Lung (tissue), 12 donors: ENCODE measurements around the gene LRRC47. TPM values are rescaled to one million over a fixed set of nuclear protein-coding genes. Genes with fewer than 3 reads are reported as not detected.
A peak's percentile ranks its signal among the peaks of the same experiment; 100 is the strongest.

Experiments used
- ATAC-seq: fragments of 200-7000 bp; cut with Tn5 transposase; one replicate; pipeline ENCODE4 v1.9.1; 2020; ENCODE audit warnings: moderate number of reproducible peaks; ENCODE audit not compliant: insufficient read depth, low FRiP score
- DNase-seq, 3 donors: peaks; one replicate each; pipeline ENCODE4 v3.0.0-alpha.2; 2013 to 2017
- H3K27ac ChIP-seq, 2 donors: one replicate each; pipeline ENCODE4 v1.5.1; 2013; ENCODE audit warnings: mild to moderate bottlenecking in 2 of 2, moderate library complexity in 2 of 2, control low read depth in 1 of 2, inconsistent platforms in 1 of 2, low read depth in 1 of 2, low read length in 1 of 2
- H3K27me3 ChIP-seq, 3 donors: one replicate each; pipeline ENCODE4 v1.5.1; 2013; ENCODE audit warnings: low read length in 2 of 3; ENCODE audit not compliant: control insufficient read depth in 3 of 3, insufficient read depth in 3 of 3
- H3K36me3 ChIP-seq, 4 donors: one replicate each; pipeline ENCODE4 v1.5.1; 2013; ENCODE audit warnings: low read length in 4 of 4, mild to moderate bottlenecking in 1 of 4, moderate library complexity in 1 of 4; ENCODE audit not compliant: control insufficient read depth in 4 of 4, insufficient read depth in 4 of 4
- H3K4me1 ChIP-seq, 5 donors: one replicate each; pipeline ENCODE4 v1.5.1; 2013; ENCODE audit warnings: low read length in 5 of 5, mild to moderate bottlenecking in 2 of 5, moderate library complexity in 1 of 5; ENCODE audit not compliant: control insufficient read depth in 5 of 5, insufficient read depth in 5 of 5
- H3K4me3 ChIP-seq: one replicate; pipeline ENCODE4 v1.5.1; 2013; ENCODE audit warnings: mild to moderate bottlenecking, control low read depth, moderate library complexity
- H3K9ac ChIP-seq, 2 donors: one replicate each; pipeline ENCODE4 v1.5.1; 2013; ENCODE audit warnings: low read length in 2 of 2, control low read depth in 1 of 2; ENCODE audit not compliant: insufficient read depth in 1 of 2
- H3K9me3 ChIP-seq, 4 donors: one replicate each; pipeline ENCODE4 v1.5.1; 2013; ENCODE audit warnings: low read length in 3 of 4, mild to moderate bottlenecking in 1 of 4, moderate library complexity in 1 of 4; ENCODE audit not compliant: control insufficient read depth in 4 of 4, insufficient read depth in 3 of 4
- CTCF ChIP-seq: IDR thresholded peaks from 2 replicates; pipeline ENCODE4 v1.5.1; 2012; ENCODE audit warnings: mild to moderate bottlenecking; ENCODE audit errors: control extremely low read depth, extremely low read depth
- WGBS, 2 donors: extraction: QIAGEN DNeasy Blood & Tissue Kit; methylation state at CpG; one replicate each; pipeline ENCODE4 v1.1.7; 2013; 5-methylcytosine and 5-hydroxymethylcytosine counted together
- polyA plus RNA-seq, 2 donors: library from polyadenylated mRNA; stranded (reverse); fragments of 200-250 nt; gene quantifications; one replicate each; pipeline ENCODE4 v1.2.1, GENCODE V29; 2013
- total RNA-seq, 2 donors: library from RNA; depleted of rRNA in 1 of 2; stranded (reverse); fragments of >200 nt in 1 of 2; gene quantifications; one replicate each; pipeline ENCODE4 v1.2.1, GENCODE V29; 2014 to 2021
- donor health status: control.
- donor health status: control.
- donor health status: Bipolar disorder and iron deficiency.
- donor health status: healthy.
- donor health status: DM: yes; HTN: yes; CAD: no.

The LRRC47 gene
- total and polyA plus RNA-seq, 4 donors = 14.4 to 33.9 (median 20.5) TPM

- ATAC-seq = peak; percentile 24
- Histone ChIP-seq H3K27ac (peak overlapping the region; percentile 51 to 52), H3K36me3 (peaks cover 0 to 5% (median 2%) of the 10 kb centered on the region in 4 donors), H3K9ac (peak overlapping the region; percentile 16 to 61), H3K9me3 (peaks cover 0 to 2% (median 0%) of the 10 kb centered on the region in 4 donors), H3K4me3 (peak overlapping the region; percentile 97), H3K27me3 (peaks cover 0 to 5% (median 2%) of the 10 kb centered on the region in 3 donors), H3K4me1 (peaks cover 3 to 19% (median 15%) of the 10 kb centered on the region in 5 donors)
- TF ChIP-seq CTCF = no peak
- WGBS, 2 donors = 5 to 6% methylated on average over 37 to 53 of the region's 53 CpGs
- DNase-seq = peak in 1 of 3 donors; percentile 6
Measured at GRCh38 chr1:3795453-3796214, 664 bp downstream of the LRRC47 start.

GRCh38 chr1:3790952-3791351 lies 5.3 kb downstream of the LRRC47 start:
- Histone ChIP-seq H3K36me3 (peaks cover 4 to 29% (median 14%) of the 10 kb centered on the region in 4 donors), H3K9ac (no peak overlapping the region), H3K27ac (no peak overlapping the region), H3K9me3 (no peaks in the 10 kb centered on the region), H3K27me3 (no peaks in the 10 kb centered on the region), H3K4me3 (no peak overlapping the region), H3K4me1 (peaks cover 3 to 15% (median 11%) of the 10 kb centered on the region in 5 donors)
- 90 to 91% methylated on average over 18 of the region's 18 CpGs for whole genome bisulfite sequencing, 2 donors
- TF ChIP-seq CTCF = no peak
- DNase-seq = no peak
- ATAC-seq = no peak

GRCh38 chr1:3790500-3790923 lies 5.8 kb downstream of the LRRC47 start:
- H3K4me3 ChIP-seq = no peak overlapping the region
- H3K9ac ChIP-seq = no peak overlapping the region
- WGBS, 2 donors = 82 to 95% methylated on average over 12 of the region's 12 CpGs
- peaks cover 3 to 15% (median 11%) of the 10 kb centered on the region in 5 donors for H3K4me1 ChIP-seq
- TF ChIP-seq CTCF = no peak
- DNase-seq = no peak
- no peak overlapping the region for H3K27ac ChIP-seq
- no peaks in the 10 kb centered on the region for H3K27me3 ChIP-seq
- ATAC-seq = no peak
- H3K36me3 ChIP-seq = peaks cover 4 to 31% (median 14%) of the 10 kb centered on the region in 4 donors
- no peaks in the 10 kb centered on the region for H3K9me3 ChIP-seq
